Ureter (tissue), 1 donor: Measurements from ENCODE around the gene LBH. TPM values are rescaled to one million over a fixed set of nuclear protein-coding genes. Genes with fewer than 3 reads are reported as not detected.

Experiments used
- DNase-seq: peaks from one replicate; pipeline ENCODE4 v3.0.0-alpha.2; 2020; ENCODE audit warnings: low spot score
- total RNA-seq: library from RNA; stranded (reverse); gene quantifications from one replicate; pipeline ENCODE4 v1.2.4, GENCODE V29; 2023
- donor health status: DM: yes; HTN: yes; CAD: no.

The LBH gene
- total RNA-seq, 1 donor from 2014 or later: 32.3 TPM

GRCh38 chr2:30235008-30235655 lies 3.8 kb downstream of the LBH start:
- DNase-seq: no peak

GRCh38 chr2:30235859-30236535 lies 4.7 kb downstream of the LBH start:
- DNase-seq: no peak

- no peak for DNase-seq
Measured at GRCh38 chr2:30236591-30237238, 5.4 kb downstream of the LBH start.

- DNase-seq: no peak
Measured at GRCh38 chr2:30237239-30237965, 6.1 kb downstream of the LBH start.

- DNase-seq: no peak
Measured at GRCh38 chr2:30237966-30238800, 6.8 kb downstream of the LBH start.

- peak; percentile 67 for DNase-seq
Measured at GRCh38 chr2:30239308-30239985, 8.1 kb downstream of the LBH start.

- no peak for DNase-seq
Measured at GRCh38 chr2:30239986-30240752, 8.8 kb downstream of the LBH start.

- DNase-seq: no peak
Measured at GRCh38 chr2:30243231-30243630, 11.9 kb downstream of the LBH start.

- DNase-seq: no peak
Measured at GRCh38 chr2:30245364-30245763, 14.0 kb downstream of the LBH start.

GRCh38 chr2:30248791-30249190 lies 17.5 kb downstream of the LBH start:
- DNase-seq: no peak

GRCh38 chr2:30249354-30249753 lies 18.0 kb downstream of the LBH start:
- DNase-seq: no peak

- no peak for DNase-seq
Measured at GRCh38 chr2:30250421-30250820, 19.1 kb downstream of the LBH start.

- peak; percentile 59 for DNase-seq
Measured at GRCh38 chr2:30252723-30253701, 21.7 kb downstream of the LBH start.

GRCh38 chr2:30253873-30254684 lies 22.7 kb downstream of the LBH start:
- no peak for DNase-seq

GRCh38 chr2:30254685-30255001 lies 23.3 kb downstream of the LBH start:
- no peak for DNase-seq

- DNase-seq: no peak
Measured at GRCh38 chr2:30255026-30255425, 23.7 kb downstream of the LBH start.

- no peak for DNase-seq
Measured at GRCh38 chr2:30255466-30256408, 24.4 kb downstream of the LBH start.
